Adrenal gland (tissue), 12 donors: ENCODE data around the gene SYNE2. TPM values are rescaled to one million over a fixed set of nuclear protein-coding genes. Genes with fewer than 3 reads are reported as not detected.

Experiments used
- DNase-seq, 7 donors: peaks; one replicate each; pipeline ENCODE4 v3.0.0-alpha.2; 2019 to 2020
- H3K27ac ChIP-seq, 5 donors: fragments of 200-600 bp; sonication (generic) in 4 of 5; 1 replicate in 3 of 5; 2 replicates in 2 of 5; pipeline versions ENCODE4 v1.5.1 to v1.8.0; 2016 to 2020; ENCODE audit warnings: mild to moderate bottlenecking in 1 of 5
- H3K27me3 ChIP-seq: fragments of 200-600 bp; 2 replicates; pipeline ENCODE4 v1.8.0; 2021
- H3K36me3 ChIP-seq, 2 donors: fragments of 200-600 bp; replicated peaks in 1 of 2; 1 replicate in 1 of 2; 2 replicates in 1 of 2; pipeline versions ENCODE4 v1.5.1 to v1.8.0; 2018 to 2022
- H3K4me1 ChIP-seq, 2 donors: fragments of 200-600 bp; replicated peaks in 1 of 2; 1 replicate in 1 of 2; 2 replicates in 1 of 2; pipeline versions ENCODE4 v1.5.1 to v1.8.0; 2018 to 2021
- H3K4me3 ChIP-seq, 4 donors: fragments of 200-600 bp; sonication (generic) in 3 of 4; one replicate each; pipeline ENCODE4 v1.5.1; 2016 to 2018
- H3K9me3 ChIP-seq, 3 donors: fragments of 200-600 bp; sonication (generic) in 1 of 3; replicated peaks in 1 of 3; 1 replicate in 2 of 3; 2 replicates in 1 of 3; pipeline versions ENCODE4 v1.5.1 to v1.8.0; 2016 to 2021
- CTCF ChIP-seq, 6 experiments: fragments of 450-650 bp in 4 of 6; fragments of 200-600 bp in 2 of 6; sonication (generic) in 1 of 6; IDR thresholded peaks; 1 replicate in 5 of 6; 2 replicates in 1 of 6; pipeline versions ENCODE4 v1.5.1 to v1.8.0; 2016 to 2021; ENCODE audit warnings: antibody characterized with exemption in 6 of 6, mild to moderate bottlenecking in 2 of 6, moderate library complexity in 1 of 6
- POLR2A ChIP-seq, 2 donors: fragments of 450-650 bp; IDR thresholded peaks; one replicate each; pipeline ENCODE4 v1.6.1; 2017; ENCODE audit warnings: antibody characterized with exemption in 2 of 2, mild to moderate bottlenecking in 2 of 2, moderate library complexity in 1 of 2
- WGBS, 4 donors: extraction: QIAGEN DNeasy Blood & Tissue Kit in 2 of 4; methylation state at CpG; one replicate each; pipeline versions ENCODE4 v1.1.5 to v1.1.7; 2013 to 2017; 5-methylcytosine and 5-hydroxymethylcytosine counted together
- intact Hi-C, 2 donors: fragments of 100-400 bp; cut with DNase I; formaldehyde crosslinking; loops; one replicate each; pipeline versions ENCODE4 v1.14.1 to v1.15.0; 2022 to 2023
- polyA plus RNA-seq, 3 donors: library from polyadenylated mRNA; stranded (reverse); fragments of 200-250 nt in 2 of 3; fragments of 350-450 nt in 1 of 3; fragmentation: Illumina TruSeq in 1 of 3; extraction: RNeasy Lipid Tissue Mini Kit (QIAGEN cat#74804) in 1 of 3; gene quantifications; one replicate each; pipeline ENCODE4 v1.2.3, GENCODE V29; 2013 to 2014
- total RNA-seq, 9 donors: library from RNA; depleted of rRNA in 4 of 9; stranded (reverse); fragments of >200 nt in 4 of 9; fragments of 120-200 nt in 1 of 9; fragmentation: NEBNext Ultra II Directional in 1 of 9; extraction: Animal tissue kit (Norgen Biotek cat#: 25700) in 1 of 9; gene quantifications; one replicate each; pipeline versions ENCODE4 v1.1.0 to v1.2.4, GENCODE V29; 2013 to 2023
- donor health status: healthy with polysubstance abuse.
- donor health status: Bipolar disorder and iron deficiency.
- donor health status: DM: yes; HTN: yes; CAD: no.
- donor health status: DM: no; HTN: no; CAD: no.
- donor health status: DM: no; HTN: no; CAD: no.
- donor health status: DM: yes; HTN: yes; CAD: no.

Gene SYNE2
- total and polyA plus RNA-seq, 12 donors = 21.4 to 140 (median 56.1) TPM

- peaks cover 0 to 8% of the 10 kb centered on the region in 2 donors for H3K36me3 ChIP-seq
- 91 to 97% (median 93%) methylated on average over 4 of the region's 4 CpGs for WGBS, 4 donors
- intact Hi-C loops = no loop called here
Observed at GRCh38 chr14:64098120-64098519, 245.3 kb downstream of the SYNE2 start.

DNA sequence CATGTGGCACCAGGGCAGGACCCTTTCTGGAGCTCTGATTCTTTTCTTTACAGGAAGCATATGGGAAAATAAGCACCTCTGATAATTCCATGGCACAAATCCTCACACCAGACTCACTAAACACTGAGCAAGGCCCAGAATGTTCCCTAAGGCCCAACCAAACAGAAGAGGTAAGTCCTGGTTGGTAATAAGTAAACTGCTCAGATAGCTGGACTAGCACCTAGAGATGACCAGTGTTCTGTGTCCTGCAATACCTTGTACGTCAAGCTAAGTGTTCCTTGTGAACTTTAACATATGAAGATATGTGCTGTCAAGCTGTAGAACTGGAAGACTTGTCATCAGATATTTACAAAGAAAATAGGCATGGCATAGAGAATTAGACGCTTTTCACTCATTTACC, 254.6 kb downstream of the SYNE2 start:
- 96 to 100% (median 97%) methylated on average over 2 of the region's 2 CpGs for WGBS, 4 donors
- no peak for DNase-seq
- no peak overlapping the region for H3K27ac ChIP-seq
- no peak overlapping the region for H3K4me3 ChIP-seq
- intact Hi-C loops = no loop called here
- no peaks in the 10 kb centered on the region for H3K36me3 ChIP-seq
- H3K9me3 ChIP-seq = no peaks in the 10 kb centered on the region
- H3K4me1 ChIP-seq = peaks cover 5 to 13% of the 10 kb centered on the region in 2 donors
- TF ChIP-seq CTCF (IDR thresholded peaks at IDR 0.05) (no peak), POLR2A (IDR thresholded peaks at IDR 0.05) (no peak)
- no peaks in the 10 kb centered on the region for H3K27me3 ChIP-seq

More at GRCh38 chr14:64098120-64098519, 245.3 kb downstream of the SYNE2 start:
- Histone ChIP-seq H3K27ac (no peak overlapping the region), H3K9me3 (no peaks in the 10 kb centered on the region), H3K4me3 (no peak overlapping the region), H3K4me1 (no peaks in the 10 kb centered on the region), H3K27me3 (no peaks in the 10 kb centered on the region)
- no peak for TF ChIP-seq CTCF (IDR thresholded peaks at IDR 0.05)
- TF ChIP-seq POLR2A (IDR thresholded peaks at IDR 0.05) = no peak
- no peak for DNase-seq

- WGBS, 4 donors = 36 to 58% (median 47%) methylated on average over 1 of the region's 1 CpG
- Histone ChIP-seq H3K27ac (peak overlapping the region in 2 of 5 donors; percentile 46 to 48), H3K36me3 (no peaks in the 10 kb centered on the region)
Observed at GRCh38 chr14:64109819-64110554, 257.2 kb downstream of the SYNE2 start.

DNA sequence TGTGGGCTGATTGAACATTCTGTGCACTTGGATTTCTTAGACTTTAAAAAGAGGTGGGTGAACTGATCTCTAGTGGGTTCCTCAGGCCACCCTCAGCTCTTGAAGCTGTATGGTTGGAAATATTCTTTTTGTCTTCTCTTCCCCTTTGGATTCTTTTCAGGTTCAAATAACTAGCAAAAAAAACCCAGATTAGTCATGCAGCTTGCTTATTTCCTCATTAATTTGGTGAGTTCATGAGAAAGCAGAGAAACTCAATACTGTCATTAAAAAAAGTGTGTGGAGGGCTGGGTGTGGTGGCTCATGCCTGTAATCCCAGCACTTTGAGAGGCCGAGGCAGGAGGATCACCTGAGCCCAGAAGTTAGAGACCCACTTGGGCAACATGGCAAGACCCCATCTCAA, 258.0 kb downstream of the SYNE2 start:
- Histone ChIP-seq H3K27me3 (no peaks in the 10 kb centered on the region), H3K9me3 (no peaks in the 10 kb centered on the region), H3K4me1 (peaks cover 5 to 13% of the 10 kb centered on the region in 2 donors), H3K27ac (no peak overlapping the region), H3K36me3 (no peaks in the 10 kb centered on the region), H3K4me3 (no peak overlapping the region)
- no peak for TF ChIP-seq POLR2A (IDR thresholded peaks at IDR 0.05)
- TF ChIP-seq CTCF (IDR thresholded peaks at IDR 0.05) = no peak
- no peak for DNase-seq
- 91 to 100% (median 95%) methylated on average over 1 of the region's 1 CpG for WGBS, 4 donors
- intact Hi-C loops = no loop called here

More at GRCh38 chr14:64109819-64110554, 257.2 kb downstream of the SYNE2 start:
- TF ChIP-seq POLR2A (IDR thresholded peaks at IDR 0.05) (no peak), CTCF (IDR thresholded peaks at IDR 0.05) (no peak)
- Histone ChIP-seq H3K9me3 (no peaks in the 10 kb centered on the region), H3K4me3 (no peak overlapping the region), H3K4me1 (peaks cover 5 to 13% of the 10 kb centered on the region in 2 donors), H3K27me3 (no peaks in the 10 kb centered on the region)
- DNase-seq = no peak
- intact Hi-C loops = no loop called here
